SJCRH30 (cell line): ENCODE results near the gene VPS13D. TPM values are rescaled to one million over a fixed set of nuclear protein-coding genes. Genes with fewer than 3 reads are reported as not detected.
"Not testable (repeated sequence)": the region's sequence is repeated elsewhere in the genome, so short reads cannot be mapped to it uniquely, and the experiment has no call there.

Experiments used
- DNase-seq, 2 experiments: peaks; one replicate each; pipeline ENCODE4 v3.0.0-alpha.2; 2015 to 2020
- H3K27ac ChIP-seq: fragments of 250-450 bp; sonication (Bioruptor Pico); 2 replicates; pipeline ENCODE4 v1.5.1; 2020; ENCODE audit warnings: mild to moderate bottlenecking, moderate library complexity
- H3K27me3 ChIP-seq: fragments of 250-450 bp; sonication (Bioruptor Pico); 2 replicates; pipeline ENCODE4 v1.5.1; 2020; ENCODE audit warnings: mild to moderate bottlenecking, moderate library complexity
- H3K36me3 ChIP-seq: fragments of 250-450 bp; sonication (Bioruptor Pico); 2 replicates; pipeline ENCODE4 v1.5.1; 2020; ENCODE audit warnings: mild to moderate bottlenecking, moderate library complexity
- H3K4me1 ChIP-seq: fragments of 250-450 bp; sonication (Bioruptor Pico); 2 replicates; pipeline ENCODE4 v1.5.1; 2020; ENCODE audit warnings: mild to moderate bottlenecking, moderate library complexity
- H3K4me3 ChIP-seq: fragments of 250-450 bp; sonication (Bioruptor Pico); 2 replicates; pipeline ENCODE4 v1.5.1; 2020; ENCODE audit warnings: mild to moderate bottlenecking, moderate library complexity
- H3K9me3 ChIP-seq: fragments of 250-450 bp; sonication (Bioruptor Pico); replicated peaks from 2 replicates; pipeline ENCODE4 v1.5.1; 2020; ENCODE audit warnings: mild to moderate bottlenecking, moderate library complexity
- total RNA-seq: library from RNA; depleted of rRNA; stranded (reverse); fragments of >200 nt; shearing (Covaris generic); gene quantifications from 2 replicates; pipeline ENCODE4 v1.2.3, GENCODE V29; 2014

VPS13D gene
- total RNA-seq, 1 experiment from 2014 or later, result 33.1 TPM

DNA sequence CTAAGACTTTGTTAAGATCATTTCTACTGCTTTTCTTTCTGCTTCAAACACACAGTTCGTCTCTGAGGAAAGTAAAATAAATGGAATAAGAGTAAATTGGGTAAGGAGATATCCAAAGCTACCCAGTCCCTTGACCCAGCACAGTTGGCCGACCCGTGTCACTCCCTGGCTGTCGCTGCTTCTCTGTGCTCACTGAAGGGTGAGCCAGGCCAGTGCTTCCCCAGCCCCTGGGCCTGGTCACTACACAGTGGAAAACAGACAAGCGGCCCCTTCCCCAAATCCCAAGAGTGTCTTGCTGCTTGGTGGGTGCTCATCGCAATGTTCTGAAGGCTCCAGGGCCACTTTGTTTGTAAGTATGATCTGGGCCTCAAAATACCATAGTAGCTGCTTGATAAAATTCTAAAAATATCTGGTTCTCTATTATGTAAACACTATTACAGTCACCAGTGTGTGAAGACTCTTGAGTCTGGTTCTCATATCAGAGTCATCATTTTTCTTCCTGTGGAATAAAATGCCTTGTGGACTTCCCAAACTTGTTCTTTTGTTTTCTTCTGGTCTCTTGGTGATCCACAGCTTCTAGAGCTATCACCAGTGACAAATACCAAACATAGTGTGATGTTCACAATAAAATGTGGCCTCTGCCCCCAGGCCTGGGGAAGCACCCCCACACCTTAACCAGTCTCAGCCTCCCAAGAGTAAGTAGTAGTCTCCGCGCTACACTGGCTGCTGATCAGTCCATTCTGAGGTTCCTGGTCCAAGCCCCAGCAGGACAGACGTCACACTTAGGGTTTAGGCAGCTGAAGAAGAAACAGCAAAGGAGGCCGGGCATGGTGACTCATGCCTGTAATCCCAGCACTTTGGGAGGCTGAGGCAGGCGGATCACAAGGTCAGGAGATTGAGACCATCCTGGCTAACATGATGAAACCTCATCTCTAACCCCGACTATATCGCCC, 282.0 kb downstream of the VPS13D start:
- no peaks in the 10 kb centered on the region for H3K4me1 ChIP-seq
- no peak overlapping the region for H3K4me3 ChIP-seq
- no peaks in the 10 kb centered on the region for H3K27me3 ChIP-seq
- H3K36me3 ChIP-seq, result no peaks in the 10 kb centered on the region
- no peak overlapping the region for H3K27ac ChIP-seq
- DNase-seq, result no peak
- no peaks in the 10 kb centered on the region for H3K9me3 ChIP-seq

DNA sequence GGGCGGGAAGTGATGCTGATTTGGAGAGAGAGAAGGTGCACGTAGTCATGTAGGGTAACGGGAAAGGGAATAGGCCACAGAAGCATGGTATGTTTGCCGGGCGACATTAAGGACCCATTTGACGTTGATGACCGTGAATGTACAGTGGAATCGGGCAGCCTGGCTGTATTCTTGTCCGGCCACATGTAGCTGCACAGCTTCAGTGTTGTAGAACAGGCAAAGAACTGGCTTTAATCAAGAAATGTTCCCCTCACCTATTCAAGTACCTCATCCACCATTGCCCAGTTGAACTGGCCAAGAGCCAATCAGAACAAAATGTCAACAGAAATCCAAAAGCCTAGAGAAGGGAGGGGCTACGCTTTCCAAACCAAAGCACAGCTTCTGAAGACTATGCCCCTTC, 283.4 kb downstream of the VPS13D start:
- Histone ChIP-seq H3K4me1 (no peaks in the 10 kb centered on the region), H3K27me3 (no peaks in the 10 kb centered on the region), H3K9me3 (no peaks in the 10 kb centered on the region), H3K36me3 (no peaks in the 10 kb centered on the region), H3K27ac (no peak overlapping the region), H3K4me3 (no peak overlapping the region)
- no peak for DNase-seq

DNA sequence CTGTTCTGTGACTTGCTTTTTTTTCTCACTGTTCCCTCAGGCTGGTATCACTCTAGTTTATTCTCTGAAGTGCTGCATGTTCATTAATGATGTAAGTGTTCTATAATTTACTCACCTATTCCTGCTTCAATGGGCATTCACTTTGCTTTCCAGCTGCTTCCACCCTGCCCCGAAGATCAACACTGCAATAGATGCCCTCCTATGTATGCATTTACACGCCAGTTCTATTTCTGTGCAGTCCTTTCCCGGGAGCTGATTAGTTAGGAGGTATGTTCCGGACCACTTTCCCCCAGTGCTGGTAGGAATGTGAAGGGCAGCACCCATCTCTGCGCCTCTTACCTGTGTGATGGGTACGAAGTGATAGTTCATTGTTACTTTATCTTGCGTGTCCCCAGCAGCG, 284.8 kb downstream of the VPS13D start:
- no peak overlapping the region for H3K27ac ChIP-seq
- no peak overlapping the region for H3K4me3 ChIP-seq
- no peaks in the 10 kb centered on the region for H3K36me3 ChIP-seq
- H3K9me3 ChIP-seq, result no peaks in the 10 kb centered on the region
- DNase-seq, result no peak
- H3K27me3 ChIP-seq, result no peaks in the 10 kb centered on the region
- 0 out of 2 replicates have a peak, but pooled peaks cover 5% of the 10 kb centered on the region for H3K4me1 ChIP-seq

DNA sequence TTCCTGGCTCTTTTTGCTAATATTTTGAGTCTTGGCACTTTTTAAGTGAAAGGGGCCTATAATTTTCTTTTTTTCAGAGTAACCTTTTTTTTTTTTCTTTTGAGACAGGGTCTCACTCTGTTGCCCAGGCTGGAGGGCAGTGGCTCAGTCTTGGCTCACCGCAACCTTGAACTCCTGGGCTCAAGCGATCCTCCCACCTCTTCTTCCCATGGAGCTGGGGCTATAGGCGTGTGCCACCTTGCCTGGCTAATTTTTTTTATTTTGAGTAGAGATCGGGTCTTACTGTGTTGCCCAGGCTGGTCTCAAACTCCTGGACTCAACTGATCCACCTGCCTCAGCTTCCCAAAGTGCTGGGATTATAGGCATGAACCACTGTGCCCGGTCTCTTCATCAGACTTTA, 285.4 kb downstream of the VPS13D start:
- Histone ChIP-seq H3K4me1 (0 out of 2 replicates have a peak, but pooled peaks cover 5% of the 10 kb centered on the region), H3K27me3 (no peaks in the 10 kb centered on the region), H3K9me3 (no peaks in the 10 kb centered on the region), H3K36me3 (no peaks in the 10 kb centered on the region), H3K4me3 (no peak overlapping the region), H3K27ac (no peak overlapping the region)
- no peak for DNase-seq

DNA sequence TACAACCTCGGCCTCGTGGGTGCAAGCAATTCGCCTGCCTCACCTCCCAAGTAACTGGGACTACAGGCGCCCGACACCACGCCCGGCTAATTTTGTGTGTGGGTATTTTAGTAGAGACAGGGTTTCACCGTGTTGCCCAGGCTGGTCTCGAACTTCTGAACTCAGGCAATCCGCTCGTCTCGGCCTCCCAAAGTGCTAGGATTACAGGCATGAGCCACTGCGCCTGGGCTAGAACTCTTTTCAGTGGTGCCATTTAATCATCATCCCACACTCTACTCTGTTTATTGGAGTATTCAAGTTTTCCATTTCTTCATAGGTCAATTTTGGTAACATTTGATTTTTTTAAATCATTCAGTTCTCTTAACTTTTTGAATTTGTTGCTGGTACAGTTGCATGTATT, 286.9 kb downstream of the VPS13D start:
- no peak overlapping the region for H3K27ac ChIP-seq
- H3K27me3 ChIP-seq, result no peaks in the 10 kb centered on the region
- no peak overlapping the region for H3K4me3 ChIP-seq
- 0 out of 2 replicates have a peak, but pooled peaks cover 5% of the 10 kb centered on the region for H3K4me1 ChIP-seq
- DNase-seq, result no peak
- no peaks in the 10 kb centered on the region for H3K9me3 ChIP-seq
- no peaks in the 10 kb centered on the region for H3K36me3 ChIP-seq

DNA sequence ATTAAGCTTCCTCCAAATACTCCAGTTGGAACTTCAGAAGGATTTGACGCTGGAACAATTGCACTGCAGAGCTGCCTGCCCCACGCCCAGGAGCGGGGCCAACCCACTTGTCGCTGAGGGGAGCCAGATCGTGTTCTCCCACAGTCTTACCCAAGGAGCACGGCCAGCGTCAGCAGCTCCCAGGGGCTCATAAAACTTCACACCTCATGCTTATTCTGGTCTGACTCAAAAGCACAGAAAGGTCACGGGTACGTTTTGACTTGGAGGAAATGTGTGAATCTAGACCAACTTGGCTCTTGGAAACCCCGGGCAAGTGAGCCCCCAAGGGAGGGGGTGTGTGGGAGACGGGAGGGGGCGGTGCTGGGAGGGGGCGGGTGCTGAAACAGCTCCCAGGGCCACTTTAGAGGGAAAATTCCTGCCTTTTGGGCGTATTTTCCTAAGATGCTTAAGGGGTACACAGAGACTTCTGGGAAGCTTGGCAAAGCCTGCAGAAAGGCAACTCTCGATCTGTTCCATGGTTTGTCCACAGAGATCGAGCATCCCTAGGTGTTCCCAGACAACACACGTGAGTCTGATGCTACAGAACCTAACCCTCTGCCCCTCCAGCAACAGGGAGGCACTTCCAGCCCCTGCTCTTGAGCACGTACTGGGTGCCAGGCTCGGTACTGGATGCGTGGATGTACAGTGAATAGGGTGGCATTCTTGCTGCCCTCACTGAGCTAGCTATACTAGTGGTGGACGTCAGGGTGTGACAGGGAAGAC, 289.3 kb downstream of the VPS13D start:
- DNase-seq, result peak; percentile 34 to 60

DNA sequence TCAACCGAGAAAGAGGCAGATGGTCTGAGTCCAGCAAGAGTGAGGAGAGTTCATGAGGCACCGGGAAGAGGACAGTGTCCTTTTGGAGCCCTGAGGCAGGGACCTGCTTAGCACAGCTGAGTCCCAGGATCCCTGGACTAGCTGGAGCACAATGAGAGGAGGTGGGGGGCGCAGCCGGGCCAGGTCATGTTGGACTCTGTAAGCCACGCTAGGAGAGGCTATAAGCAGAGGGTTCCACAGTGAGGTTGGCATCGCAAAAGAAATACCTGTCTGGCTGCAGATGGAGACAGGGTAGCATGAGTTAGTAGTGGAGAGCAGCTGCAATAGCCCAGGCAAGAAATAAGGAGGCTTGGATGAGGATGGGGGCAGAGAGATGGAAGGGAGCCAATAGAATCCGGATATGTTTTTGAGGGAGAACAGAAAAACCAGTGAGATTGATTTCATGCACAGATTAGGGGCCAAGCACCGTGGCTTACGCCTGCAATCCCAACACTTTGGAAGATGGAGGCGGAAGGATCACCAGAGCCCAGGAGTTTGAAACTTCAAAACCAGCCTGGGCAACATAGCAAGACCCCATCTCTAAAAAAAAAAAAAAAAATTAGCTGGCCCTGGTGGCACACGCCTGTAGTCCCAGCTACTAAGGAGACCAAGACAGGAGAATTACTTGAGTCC, 290.0 kb downstream of the VPS13D start:
- DNase-seq, result peak in 1 of 2 experiments; percentile 52
- Histone ChIP-seq H3K9me3 (no peaks in the 10 kb centered on the region; the same call in 1 of the 2 replicates), H3K36me3 (no peaks in the 10 kb centered on the region), H3K4me3 (no peak overlapping the region), H3K27ac (no peak overlapping the region), H3K27me3 (no peaks in the 10 kb centered on the region), H3K4me1 (0 out of 2 replicates have a peak, but pooled peaks cover 5% of the 10 kb centered on the region)

More for the DNA sequence above, 289.3 kb downstream of the VPS13D start:
- Histone ChIP-seq H3K9me3 (no peaks in the 10 kb centered on the region; the same call in 1 of the 2 replicates), H3K27ac (no peak overlapping the region), H3K27me3 (no peaks in the 10 kb centered on the region), H3K4me3 (peak overlapping the region; percentile 6; the same call in 1 of the 2 replicates), H3K36me3 (no peaks in the 10 kb centered on the region), H3K4me1 (0 out of 2 replicates have a peak, but pooled peaks cover 5% of the 10 kb centered on the region)

DNA sequence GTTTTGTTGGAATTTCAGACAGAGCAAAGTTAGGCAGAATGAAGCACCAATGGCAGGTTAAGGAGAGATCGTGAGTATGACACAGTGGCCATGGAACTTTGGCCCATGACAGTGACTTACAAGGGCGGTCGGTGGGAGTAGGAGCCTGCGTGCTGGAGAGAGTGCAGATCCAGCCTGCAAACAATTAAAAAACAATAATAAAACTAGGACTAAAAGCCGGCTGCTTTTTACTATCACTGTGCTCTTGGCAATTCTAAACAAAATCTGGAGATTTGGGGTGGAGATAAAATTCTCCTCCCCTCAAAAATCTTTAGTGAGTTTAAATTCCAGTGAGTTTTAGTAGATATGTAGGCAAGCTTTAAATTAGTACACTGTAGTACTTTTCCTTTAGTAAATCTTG, 291.3 kb downstream of the VPS13D start:
- no peak overlapping the region for H3K4me3 ChIP-seq
- no peaks in the 10 kb centered on the region; the same call in 1 of the 2 replicates for H3K9me3 ChIP-seq
- 0 out of 2 replicates have a peak, but pooled peaks cover 5% of the 10 kb centered on the region for H3K4me1 ChIP-seq
- H3K27ac ChIP-seq, result no peak overlapping the region
- no peak for DNase-seq
- no peaks in the 10 kb centered on the region for H3K36me3 ChIP-seq
- H3K27me3 ChIP-seq, result no peaks in the 10 kb centered on the region

DNA sequence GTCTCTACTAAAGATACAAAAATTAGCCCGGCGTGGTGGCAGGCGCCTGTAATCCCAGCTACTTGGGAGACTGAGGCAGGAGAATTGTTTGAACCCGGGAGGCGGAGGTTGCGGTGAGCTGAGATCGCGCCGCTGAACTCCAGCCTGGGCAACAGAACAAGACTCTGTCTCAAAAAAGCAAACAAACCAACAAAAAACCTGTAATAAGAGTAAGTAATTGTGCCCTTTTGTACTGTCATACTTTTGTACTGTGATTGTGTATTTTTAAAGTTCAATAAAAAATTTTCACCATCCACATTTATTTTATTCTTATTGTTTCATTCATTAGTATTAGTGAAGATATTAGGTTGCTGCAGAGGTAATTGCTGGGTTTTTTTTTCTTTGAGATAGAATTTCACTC, 292.9 kb downstream of the VPS13D start:
- not testable (repeated sequence) for H3K27me3 ChIP-seq, H3K36me3 ChIP-seq, H3K27ac ChIP-seq, H3K9me3 ChIP-seq, H3K4me1 ChIP-seq, H3K4me3 ChIP-seq, DNase-seq

DNA sequence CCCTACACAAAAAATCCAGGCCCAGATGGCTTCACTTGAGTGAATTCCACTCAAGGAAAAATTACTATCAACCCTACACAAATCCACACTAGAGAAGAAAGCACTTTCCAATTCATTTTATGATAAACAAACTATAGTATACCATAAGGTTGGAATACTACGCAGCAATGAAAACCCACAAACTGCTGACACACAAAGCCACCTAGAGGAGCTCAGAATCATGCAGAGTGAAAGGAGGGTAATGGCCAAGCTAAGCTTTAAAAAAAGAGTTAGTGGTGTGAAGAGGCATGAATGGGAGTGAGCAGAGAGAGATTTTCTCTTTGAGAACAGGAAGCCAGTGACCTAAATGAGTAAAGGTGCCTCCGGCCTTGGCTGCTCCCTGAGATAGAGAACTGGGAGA, 294.4 kb downstream of the VPS13D start:
- Histone ChIP-seq H3K4me1 (no peaks in the 10 kb centered on the region), H3K9me3 (no peaks in the 10 kb centered on the region; the same call in 1 of the 2 replicates), H3K36me3 (no peaks in the 10 kb centered on the region), H3K27me3 (no peaks in the 10 kb centered on the region), H3K27ac (no peak overlapping the region), H3K4me3 (no peak overlapping the region)
- no peak for DNase-seq

DNA sequence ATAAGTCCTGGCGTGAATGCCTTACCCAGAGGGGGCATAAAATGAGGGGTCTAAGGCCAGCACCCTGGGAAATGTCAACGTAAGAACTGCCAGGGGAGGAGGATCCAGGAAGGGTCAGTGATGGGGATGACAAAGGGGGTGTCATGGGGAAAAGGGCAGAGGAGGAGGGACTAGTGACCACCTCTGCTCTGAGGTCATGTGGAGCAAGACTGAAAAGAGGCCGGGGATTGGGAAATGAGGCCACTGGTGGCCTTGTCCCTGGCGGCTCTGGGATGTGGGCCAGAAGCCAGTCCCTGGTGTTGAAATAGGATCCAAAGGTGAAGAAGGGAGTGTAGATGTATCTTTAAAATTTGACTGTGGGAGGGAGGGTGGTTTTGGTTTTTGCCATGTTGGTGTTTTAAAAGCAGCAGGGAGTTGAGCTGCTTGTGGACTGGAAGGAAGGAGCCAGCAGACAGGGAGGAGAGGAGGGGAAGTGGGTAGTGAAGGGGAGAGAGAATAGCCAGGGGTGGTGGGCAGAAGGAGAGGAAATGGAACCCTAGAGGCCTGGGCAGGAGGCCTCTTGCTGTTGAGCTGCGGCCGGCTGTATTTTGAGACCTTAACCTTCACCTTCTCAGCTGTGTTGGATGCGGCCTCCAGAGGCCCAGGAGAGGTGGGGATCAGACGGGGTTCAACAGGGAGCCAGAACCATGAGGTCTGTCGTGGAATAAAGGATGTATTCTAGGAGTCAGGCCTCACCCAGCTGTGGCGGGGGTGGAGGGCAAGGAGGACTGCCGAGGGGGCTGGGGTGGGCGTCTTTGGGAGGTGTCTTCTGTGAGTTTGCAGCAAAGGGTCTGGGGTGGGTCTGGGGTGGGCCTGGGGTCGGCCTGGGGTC, 295.7 kb downstream of the VPS13D start:
- Histone ChIP-seq H3K36me3 (no peaks in the 10 kb centered on the region), H3K27me3 (no peaks in the 10 kb centered on the region), H3K4me3 (no peak overlapping the region), H3K27ac (no peak overlapping the region), H3K9me3 (no peaks in the 10 kb centered on the region; the same call in 1 of the 2 replicates), H3K4me1 (no peaks in the 10 kb centered on the region)
- DNase-seq, result no peak

DNA sequence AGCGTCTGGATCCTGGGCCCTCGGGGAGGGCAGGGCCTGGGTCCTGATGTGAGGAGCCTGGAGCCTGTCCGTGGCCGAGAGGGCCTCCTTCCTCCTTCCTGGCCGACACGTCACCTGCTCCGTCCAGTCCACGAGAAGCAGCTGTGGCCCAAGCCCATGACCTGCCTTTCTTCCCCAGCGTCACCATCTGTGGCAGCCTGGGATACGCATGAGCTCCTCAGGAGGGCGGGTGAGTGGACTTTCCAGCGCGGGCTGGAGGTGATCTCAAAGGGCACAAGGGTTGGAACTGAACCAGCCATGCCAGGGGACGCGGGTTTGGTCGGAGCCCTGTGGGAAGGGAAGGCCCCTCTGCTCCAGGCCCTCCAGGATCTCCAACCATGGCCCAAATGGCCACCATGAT, 297.7 kb downstream of the VPS13D start:
- Histone ChIP-seq H3K27me3 (no peaks in the 10 kb centered on the region), H3K4me3 (no peak overlapping the region), H3K27ac (no peak overlapping the region), H3K4me1 (no peaks in the 10 kb centered on the region), H3K36me3 (no peaks in the 10 kb centered on the region), H3K9me3 (no peaks in the 10 kb centered on the region; the same call in 1 of the 2 replicates)
- DNase-seq, result no peak

DNA sequence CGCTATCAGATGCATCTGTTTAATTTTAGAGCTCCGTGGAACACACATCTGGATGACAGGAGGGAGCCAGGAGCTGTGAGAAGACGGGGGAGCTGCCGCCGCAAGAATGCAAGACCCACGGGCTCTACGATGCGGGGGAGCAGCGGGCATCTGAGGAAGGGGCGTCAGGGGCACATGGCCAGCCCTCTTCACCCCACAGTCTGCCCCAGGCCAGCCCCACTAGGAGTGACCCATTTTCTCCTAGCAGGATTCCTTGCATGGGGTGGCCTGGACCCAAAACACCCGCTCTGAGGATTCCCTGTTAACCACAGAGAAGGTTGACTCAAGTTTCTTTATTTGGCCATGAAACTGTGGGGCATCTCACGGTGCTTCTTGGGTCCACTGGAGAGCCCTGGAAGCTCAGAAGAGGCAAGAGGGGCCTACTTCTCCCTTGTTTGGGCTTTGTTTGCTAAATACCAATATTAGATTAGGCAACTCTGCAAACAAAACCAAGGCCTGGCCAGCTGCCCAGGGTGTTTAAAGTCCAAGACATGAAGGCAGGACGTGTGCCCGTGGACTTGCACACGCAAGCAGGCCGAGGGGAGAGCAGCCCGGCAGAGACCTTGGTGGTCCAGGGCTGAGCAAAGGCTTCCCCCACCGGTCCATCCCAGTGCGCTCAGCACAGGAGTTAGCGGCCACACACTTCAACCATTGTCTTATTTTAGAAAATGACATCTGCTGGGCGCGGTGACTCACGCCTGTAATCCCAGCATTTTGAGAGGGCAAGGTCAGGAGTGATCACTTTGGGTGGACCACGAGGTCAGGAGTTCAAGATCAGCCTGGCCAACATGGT, 298.4 kb downstream of the VPS13D start:
- H3K4me1 ChIP-seq, result no peaks in the 10 kb centered on the region
- no peaks in the 10 kb centered on the region for H3K36me3 ChIP-seq
- no peaks in the 10 kb centered on the region for H3K27me3 ChIP-seq
- H3K27ac ChIP-seq, result no peak overlapping the region
- no peak overlapping the region for H3K4me3 ChIP-seq
- peak in 1 of 2 experiments; percentile 28 for DNase-seq
- no peaks in the 10 kb centered on the region; the same call in 1 of the 2 replicates for H3K9me3 ChIP-seq
